Heart left ventricle (tissue), 13 donors: ENCODE results near the gene DOCK2.

Source experiments
- POLR2A ChIP-seq, 2 donors: fragments of 450-650 bp; IDR thresholded peaks; one replicate each; pipeline ENCODE4 v1.6.1; 2017; ENCODE audit warnings: antibody characterized with exemption in 2 of 2, mild to moderate bottlenecking in 2 of 2, moderate library complexity in 2 of 2
- TF ChIP-seq, protein P1 (sequence below), 12 donors: fragments of 200-600 bp; sonication (generic) in 4 of 12; IDR thresholded peaks; one replicate each; pipeline versions ENCODE4 v1.5.0 to v1.8.0; 2018 to 2022; ENCODE audit warnings: antibody characterized with exemption in 12 of 12, mild to moderate bottlenecking in 5 of 12
- donor health status: ischemic (EF 13 %, LVEDD 7.1; RV severe dilation, severe dysfunction).
- donor health status: DM: no; HTN: yes; CAD: no.
- donor health status: DM: no; HTN: no; CAD: no.
- donor health status: ischemic (EF 25% LVEDD 6.9; RV normal size, moderate dysfunction).
- donor health status: ischemic (EF 25% LVEDD 5.7; RV mildly dilated, moderate dysfunction).
- donor health status: ischemic (EF 35%, LVEDD 5.7; RV mildly dilated, moderate dysfunction).
- donor health status: nonischemic (EF 11% LVEDD 7.7; RV severe dilation, severe dysfunction).
- donor health status: DM: yes; HTN: yes; CAD: no.
- donor health status: PGD.
- donor health status: ischemic (EF 29% LVEDD 5.4; RV normal size, mild dysfunction).
- donor health status: nonischemic (EF 23%, LVEDD 6.1; RV moderate dilation, normal function).

DNA sequence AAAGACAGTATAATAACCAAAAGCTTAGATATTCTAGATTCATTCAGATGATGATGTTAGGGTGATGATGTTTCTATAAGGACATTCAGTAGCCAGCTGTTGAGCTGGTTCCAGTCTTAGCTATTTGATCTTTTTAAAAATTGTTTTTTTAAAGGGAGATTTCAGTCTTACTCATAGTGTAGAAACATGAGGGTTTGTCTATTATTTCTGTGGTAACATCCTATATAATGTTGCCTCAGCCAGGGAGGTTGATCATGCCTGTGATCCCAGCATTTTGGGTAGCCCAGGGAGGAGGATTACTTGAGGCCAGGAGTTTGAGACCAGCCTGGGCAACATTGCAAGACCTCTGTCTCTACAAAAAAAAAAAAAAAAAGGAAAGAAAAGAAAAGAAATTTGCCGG is 167.8 kb downstream of the DOCK2 start:
- TF ChIP-seq, protein P1, sequence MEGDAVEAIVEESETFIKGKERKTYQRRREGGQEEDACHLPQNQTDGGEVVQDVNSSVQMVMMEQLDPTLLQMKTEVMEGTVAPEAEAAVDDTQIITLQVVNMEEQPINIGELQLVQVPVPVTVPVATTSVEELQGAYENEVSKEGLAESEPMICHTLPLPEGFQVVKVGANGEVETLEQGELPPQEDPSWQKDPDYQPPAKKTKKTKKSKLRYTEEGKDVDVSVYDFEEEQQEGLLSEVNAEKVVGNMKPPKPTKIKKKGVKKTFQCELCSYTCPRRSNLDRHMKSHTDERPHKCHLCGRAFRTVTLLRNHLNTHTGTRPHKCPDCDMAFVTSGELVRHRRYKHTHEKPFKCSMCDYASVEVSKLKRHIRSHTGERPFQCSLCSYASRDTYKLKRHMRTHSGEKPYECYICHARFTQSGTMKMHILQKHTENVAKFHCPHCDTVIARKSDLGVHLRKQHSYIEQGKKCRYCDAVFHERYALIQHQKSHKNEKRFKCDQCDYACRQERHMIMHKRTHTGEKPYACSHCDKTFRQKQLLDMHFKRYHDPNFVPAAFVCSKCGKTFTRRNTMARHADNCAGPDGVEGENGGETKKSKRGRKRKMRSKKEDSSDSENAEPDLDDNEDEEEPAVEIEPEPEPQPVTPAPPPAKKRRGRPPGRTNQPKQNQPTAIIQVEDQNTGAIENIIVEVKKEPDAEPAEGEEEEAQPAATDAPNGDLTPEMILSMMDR (IDR thresholded peaks at IDR 0.05), result no peak
- no peak for TF ChIP-seq POLR2A (IDR thresholded peaks at IDR 0.05)
